GM10266 (cell line): ENCODE results near the gene BCS1L.

ENCODE experiments used
- DNase-seq: peaks from one replicate; pipeline ENCODE4 v3.0.0; 2012; ENCODE audit errors: extremely low spot score
- TF ChIP-seq, protein P1 (sequence below): IDR thresholded peaks from 2 replicates; pipeline ENCODE4 v1.5.1; 2012; ENCODE audit warnings: mild to moderate bottlenecking, low read depth; ENCODE audit not compliant: control insufficient read depth, insufficient read depth; ENCODE audit errors: missing control alignments

BCS1L gene

DNA sequence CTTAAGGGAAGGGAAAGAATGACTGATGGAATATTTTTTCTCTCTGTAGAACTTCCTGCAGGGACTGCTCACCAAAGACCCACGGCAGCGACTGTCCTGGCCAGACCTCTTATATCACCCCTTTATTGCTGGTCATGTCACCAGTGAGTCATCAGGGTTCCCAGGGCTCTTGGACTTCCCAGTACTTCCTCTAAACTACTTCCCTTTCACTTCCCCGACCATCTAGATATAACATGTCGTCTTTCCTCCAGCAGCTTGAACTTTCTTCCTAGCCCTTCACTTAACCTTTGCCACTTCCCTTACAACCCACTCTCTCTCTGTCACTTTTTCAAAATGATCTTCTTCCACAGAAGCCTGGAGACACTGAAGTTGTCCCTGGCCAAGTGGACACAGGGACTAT, 19.6 kb downstream of the BCS1L start:
- DNase-seq = no peak
- TF ChIP-seq, protein P1, sequence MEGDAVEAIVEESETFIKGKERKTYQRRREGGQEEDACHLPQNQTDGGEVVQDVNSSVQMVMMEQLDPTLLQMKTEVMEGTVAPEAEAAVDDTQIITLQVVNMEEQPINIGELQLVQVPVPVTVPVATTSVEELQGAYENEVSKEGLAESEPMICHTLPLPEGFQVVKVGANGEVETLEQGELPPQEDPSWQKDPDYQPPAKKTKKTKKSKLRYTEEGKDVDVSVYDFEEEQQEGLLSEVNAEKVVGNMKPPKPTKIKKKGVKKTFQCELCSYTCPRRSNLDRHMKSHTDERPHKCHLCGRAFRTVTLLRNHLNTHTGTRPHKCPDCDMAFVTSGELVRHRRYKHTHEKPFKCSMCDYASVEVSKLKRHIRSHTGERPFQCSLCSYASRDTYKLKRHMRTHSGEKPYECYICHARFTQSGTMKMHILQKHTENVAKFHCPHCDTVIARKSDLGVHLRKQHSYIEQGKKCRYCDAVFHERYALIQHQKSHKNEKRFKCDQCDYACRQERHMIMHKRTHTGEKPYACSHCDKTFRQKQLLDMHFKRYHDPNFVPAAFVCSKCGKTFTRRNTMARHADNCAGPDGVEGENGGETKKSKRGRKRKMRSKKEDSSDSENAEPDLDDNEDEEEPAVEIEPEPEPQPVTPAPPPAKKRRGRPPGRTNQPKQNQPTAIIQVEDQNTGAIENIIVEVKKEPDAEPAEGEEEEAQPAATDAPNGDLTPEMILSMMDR = no peak

DNA sequence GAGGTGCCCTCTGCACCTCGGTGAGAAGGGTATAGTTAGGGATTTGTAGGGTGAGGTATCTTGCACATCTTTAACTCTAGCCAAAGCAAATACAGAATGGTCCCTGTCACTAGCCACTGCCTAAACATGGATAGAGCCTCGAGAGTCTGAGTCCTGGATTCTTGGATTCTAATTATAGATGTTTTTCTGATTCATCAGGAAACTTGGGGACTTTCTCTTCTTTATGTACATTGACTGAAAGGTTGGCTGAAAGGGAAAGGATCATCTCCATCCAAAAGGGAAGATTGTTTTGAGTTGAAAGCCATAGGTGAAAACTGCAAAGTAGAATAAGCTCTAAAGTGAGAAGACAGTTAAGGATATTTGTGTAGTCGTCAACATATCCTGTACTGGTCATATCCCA, 20.6 kb downstream of the BCS1L start:
- TF ChIP-seq, protein P1 = no peak
- no peak for DNase-seq

DNA sequence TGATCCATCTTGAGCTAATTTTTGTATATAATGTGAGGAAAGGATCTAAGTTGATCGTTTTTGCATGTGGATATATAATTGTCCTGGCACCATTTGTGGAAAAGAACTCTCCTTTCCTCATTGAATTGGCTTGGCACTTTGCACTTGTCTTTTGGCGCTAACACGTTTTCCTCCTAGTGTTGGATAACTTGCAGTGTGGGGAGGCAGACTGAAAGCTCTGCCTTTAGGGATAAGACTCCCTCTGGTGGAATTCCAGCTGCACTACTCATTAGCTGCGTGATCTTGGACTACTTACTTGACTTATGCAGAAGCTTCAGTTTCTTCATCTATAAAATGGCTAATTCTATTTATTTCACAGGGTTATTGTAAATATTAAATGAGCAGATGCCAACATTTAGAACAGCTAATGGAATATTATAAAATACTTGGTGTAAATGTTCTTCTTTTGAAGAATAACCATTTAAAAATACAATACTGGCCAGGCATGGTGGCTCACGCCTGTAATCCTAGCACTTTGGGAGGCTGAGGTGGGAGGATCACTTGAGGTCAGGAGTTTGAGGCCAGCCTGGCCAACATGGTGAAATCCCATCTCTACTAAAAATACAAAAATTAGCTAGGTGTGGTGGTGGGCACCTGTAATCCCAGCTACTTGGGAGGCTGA, 28.0 kb downstream of the BCS1L start:
- DNase-seq = peak; percentile 31
- TF ChIP-seq, protein P1 = peak; percentile 61

DNA sequence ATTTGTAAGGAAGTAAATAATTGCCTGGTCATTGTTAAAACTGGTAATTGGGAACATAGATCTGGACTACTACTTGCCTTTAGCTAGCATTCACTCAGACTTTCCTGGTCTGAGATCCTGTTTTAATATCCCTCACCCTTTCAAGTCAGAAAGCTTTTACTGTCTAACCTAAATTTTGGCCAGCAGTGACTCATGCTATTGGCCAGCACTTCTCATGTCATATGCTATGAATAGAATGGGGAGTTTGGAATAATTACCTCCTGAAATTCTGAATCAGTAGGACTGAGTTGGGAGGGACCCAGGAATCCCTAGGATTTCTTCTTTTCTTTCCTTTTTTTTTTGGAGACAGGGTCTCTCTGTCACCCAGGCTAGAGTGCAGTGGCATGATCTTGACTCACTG, 31.8 kb downstream of the BCS1L start:
- DNase-seq = no peak
- TF ChIP-seq, protein P1 = no peak

DNA sequence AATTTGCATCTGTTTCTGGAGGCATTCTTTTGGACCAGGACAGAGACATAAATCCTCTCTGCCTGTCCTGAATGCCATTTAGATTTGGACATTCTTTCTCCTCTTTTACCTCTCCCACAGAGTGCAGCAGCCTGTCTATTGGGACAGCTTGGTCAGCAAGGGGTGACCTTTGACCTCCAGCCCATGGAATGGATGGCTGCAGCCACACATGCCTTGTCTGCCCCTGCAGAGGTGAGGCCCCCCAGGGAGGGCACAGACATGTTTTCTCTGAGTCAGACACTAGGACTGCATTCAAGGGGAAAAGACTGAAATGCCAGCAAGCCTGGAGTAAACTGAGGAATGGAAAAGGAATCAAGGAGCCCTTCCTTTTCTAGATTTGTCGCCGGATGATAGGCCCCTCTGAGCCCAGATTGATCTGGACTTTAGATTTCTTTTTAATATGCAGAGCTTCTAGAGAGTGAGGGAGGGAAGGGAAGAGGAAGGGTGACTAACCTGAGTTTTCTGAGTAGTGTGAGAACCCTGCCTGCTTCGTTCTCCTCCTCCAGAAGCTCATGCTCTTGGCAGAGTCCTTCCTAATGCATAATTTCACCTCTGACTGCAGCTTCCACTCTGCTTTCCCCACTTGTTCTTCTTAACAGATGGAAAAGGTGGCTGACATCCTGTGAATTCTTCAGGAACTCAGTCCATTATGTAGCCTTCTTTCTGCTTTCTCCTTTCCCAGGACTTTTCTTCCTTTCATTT, 35.1 kb downstream of the BCS1L start:
- no peak for DNase-seq

DNA sequence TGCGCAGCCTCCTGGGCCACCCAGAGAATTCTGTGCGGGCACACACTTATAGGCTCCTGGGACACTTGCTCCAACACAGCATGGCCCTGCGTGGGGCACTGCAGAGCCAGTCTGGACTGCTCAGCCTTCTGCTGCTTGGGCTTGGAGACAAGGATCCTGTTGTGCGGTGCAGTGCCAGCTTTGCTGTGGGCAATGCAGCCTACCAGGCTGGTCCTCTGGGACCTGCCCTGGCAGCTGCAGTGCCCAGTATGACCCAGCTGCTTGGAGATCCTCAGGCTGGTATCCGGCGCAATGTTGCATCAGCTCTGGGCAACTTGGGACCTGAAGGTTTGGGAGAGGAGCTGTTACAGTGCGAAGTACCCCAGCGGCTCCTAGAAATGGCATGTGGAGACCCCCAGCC, 39.4 kb downstream of the BCS1L start:
- no peak for DNase-seq
- TF ChIP-seq, protein P1 = no peak

More for the DNA sequence above, 35.1 kb downstream of the BCS1L start:
- TF ChIP-seq, protein P1 = no peak

DNA sequence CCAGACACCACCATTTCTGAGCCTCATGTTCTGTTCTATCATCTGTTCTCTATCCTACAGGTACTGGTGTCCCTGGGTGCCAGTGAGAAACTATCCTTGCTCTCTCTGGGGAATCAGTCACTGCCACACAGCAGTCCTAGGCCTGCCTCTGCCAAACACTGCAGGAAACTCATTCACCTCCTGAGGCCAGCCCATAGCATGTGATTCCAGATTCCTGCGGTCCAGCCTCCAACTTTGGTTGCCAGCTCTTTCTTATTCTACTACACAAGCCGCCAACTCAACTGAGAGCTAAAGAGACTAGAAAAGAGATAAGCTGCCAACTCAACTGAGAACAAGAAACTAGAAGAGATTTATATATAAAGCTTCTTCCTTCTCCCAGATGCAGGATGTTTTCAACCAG, 42.3 kb downstream of the BCS1L start:
- DNase-seq = no peak
- TF ChIP-seq, protein P1 = no peak
